Keratinocyte (primary cell): ENCODE results near the gene ITPR2. TPM values are rescaled to one million over a fixed set of nuclear protein-coding genes. Genes with fewer than 3 reads are reported as not detected.

ENCODE experiments used
- DNase-seq: peaks from one replicate; pipeline ENCODE4 v3.0.0-alpha.2; 2011; ENCODE audit warnings: low read depth, missing footprints, low spot score
- FAIRE-seq: peaks from 2 replicates; lab custom pipeline; 2011; peaks lifted over from hg19 to GRCh38; lab: Jason Lieb, UNC
- H2AFZ ChIP-seq: 2 replicates; pipeline ENCODE4 v1.6.0; 2012; ENCODE audit warnings: low read length, control low read depth, inconsistent platforms; ENCODE audit not compliant: control insufficient read depth
- H3K27ac ChIP-seq: 2 replicates; pipeline ENCODE4 v1.5.1; 2011; ENCODE audit warnings: low read length; ENCODE audit not compliant: control insufficient read depth, insufficient read depth
- H3K27me3 ChIP-seq: 3 replicates; pipeline ENCODE4 v1.6.0; 2011; ENCODE audit warnings: low read length; ENCODE audit not compliant: control insufficient read depth, insufficient read depth; ENCODE audit errors: extremely low read depth
- H3K36me3 ChIP-seq, 2 experiments: 2 replicates in 1 of 2; 3 replicates in 1 of 2; pipeline ENCODE4 v1.5.1; 2011; ENCODE audit warnings: low read length in 2 of 2, mild to moderate bottlenecking in 1 of 2; ENCODE audit not compliant: control insufficient read depth in 2 of 2, insufficient read depth in 2 of 2; ENCODE audit errors: extremely low read depth in 1 of 2
- H3K4me1 ChIP-seq: 3 replicates; pipeline ENCODE4 v1.5.1; 2011; ENCODE audit warnings: low read length; ENCODE audit not compliant: control insufficient read depth, insufficient read depth; ENCODE audit errors: extremely low read depth
- H3K4me2 ChIP-seq: 3 replicates; pipeline ENCODE4 v1.6.0; 2011; ENCODE audit warnings: low read depth, low read length; ENCODE audit not compliant: control insufficient read depth, insufficient read depth; ENCODE audit errors: extremely low read depth
- H3K4me3 ChIP-seq, 3 experiments: fragments of 200-600 bp in 1 of 3; sonication (generic) in 1 of 3; 2 replicates in 2 of 3; 3 replicates in 1 of 3; pipeline ENCODE4 v1.5.1; 2011 to 2016; ENCODE audit warnings: low read length in 3 of 3, mild to moderate bottlenecking in 3 of 3, control low read depth in 2 of 3, inconsistent platforms in 1 of 3, low read depth in 1 of 3, mixed read lengths in 1 of 3, mixed run types in 1 of 3, moderate library complexity in 1 of 3; ENCODE audit not compliant: control insufficient read depth in 2 of 3, insufficient read depth in 2 of 3; ENCODE audit errors: extremely low read depth in 1 of 3
- H3K79me2 ChIP-seq: 2 replicates; pipeline ENCODE4 v1.6.0; 2012; ENCODE audit warnings: low read length; ENCODE audit not compliant: control insufficient read depth, insufficient read depth
- H3K9ac ChIP-seq: 3 replicates; pipeline ENCODE4 v1.6.0; 2011; ENCODE audit warnings: low read length; ENCODE audit not compliant: control insufficient read depth, insufficient read depth; ENCODE audit errors: extremely low read depth
- H3K9me1 ChIP-seq: 3 replicates; pipeline ENCODE4 v1.6.0; 2011; ENCODE audit warnings: low read length; ENCODE audit not compliant: control insufficient read depth, insufficient read depth; ENCODE audit errors: extremely low read depth
- H3K9me3 ChIP-seq: 2 replicates; pipeline ENCODE4 v1.5.1; 2012; ENCODE audit warnings: low read depth, low read length; ENCODE audit not compliant: control insufficient read depth
- H4K20me1 ChIP-seq: 3 replicates; pipeline ENCODE4 v1.6.0; 2011; ENCODE audit warnings: low read length; ENCODE audit not compliant: control insufficient read depth, insufficient read depth; ENCODE audit errors: extremely low read depth
- EZH2 ChIP-seq: IDR thresholded peaks from one replicate; pipeline ENCODE4 v1.6.1; 2012; ENCODE audit warnings: inconsistent platforms, mild to moderate bottlenecking, low read length, moderate library complexity
- dilution Hi-C: fragments of 300-500 bp; cut with MboI; formaldehyde crosslinking; loops from one replicate; pipeline ENCODE4 v1.7.0; 2020; ENCODE audit warnings: low sequenced_read_pairs; ENCODE audit not compliant: extremely low pct_ligation_motif_present
- polyA plus RNA-seq, 5 experiments: library from polyadenylated mRNA; depleted of rRNA in 3 of 5; stranded (reverse) in 3 of 5; stranded (forward) in 1 of 5; unstranded in 1 of 5; fragments of >200 nt; gene quantifications; 1 replicate in 1 of 5; 2 replicates in 3 of 5; 3 replicates in 1 of 5; pipeline versions ENCODE4 v1.2.1 to v1.2.3, GENCODE V29; 2011 to 2012; ENCODE audit warnings: missing spikeins in 2 of 5, low read depth in 1 of 5, low replicate concordance in 1 of 5
- TF ChIP-seq, protein P1 (sequence below), 3 experiments: IDR thresholded peaks in 1 of 3; conservative IDR thresholded peaks in 1 of 3; optimal IDR thresholded peaks in 1 of 3; 2 replicates in 2 of 3; 3 replicates in 1 of 3; pipeline versions ENCODE3 to v1.5.1; 2011; ENCODE audit warnings: low read length in 3 of 3, mild to moderate bottlenecking in 3 of 3, moderate library complexity in 2 of 3, control low read depth in 1 of 3, inconsistent platforms in 1 of 3; ENCODE audit not compliant: insufficient read depth in 2 of 3; ENCODE audit errors: extremely low read depth in 1 of 3

The ITPR2 gene
- polyA plus RNA-seq, 1 donor (not counting 4 experiments of a cell fraction or from before 2014, with no cell fraction given): 7.6 TPM

DNA sequence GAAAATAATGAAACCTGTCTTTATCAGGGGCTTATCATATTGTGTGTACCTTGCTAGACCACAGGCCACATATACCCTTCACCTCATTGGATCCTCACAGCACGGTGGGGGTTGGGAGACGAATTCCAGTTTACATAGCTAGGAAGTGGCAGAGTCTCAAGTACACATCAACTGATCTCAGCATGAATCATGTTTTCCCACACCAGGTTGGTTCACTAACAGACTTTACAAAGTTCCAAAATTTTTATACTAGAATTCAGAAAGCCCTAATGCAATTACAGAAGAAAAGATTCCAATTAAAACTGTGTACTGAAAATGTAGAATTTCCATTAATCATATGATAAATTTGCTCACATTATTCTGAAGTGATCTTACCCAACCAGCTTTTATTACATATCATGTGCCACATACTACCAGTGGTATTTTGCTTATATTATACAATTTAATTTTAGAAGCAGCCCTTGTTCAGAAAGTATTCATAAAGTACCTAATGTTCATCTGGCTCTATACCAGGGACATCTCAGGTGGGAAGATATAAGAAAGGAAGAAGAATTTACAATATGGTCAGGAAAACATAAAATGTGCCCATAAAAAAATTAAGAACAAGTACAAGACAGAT is 196.2 kb downstream of the ITPR2 start:
- dilution Hi-C loops: no loop called here
- H4K20me1 ChIP-seq: no peaks in the 10 kb centered on the region
- no peaks in the 10 kb centered on the region for H3K9me1 ChIP-seq
- FAIRE-seq (peak; percentile 72), DNase-seq (no peak)
- H3K4me2 ChIP-seq: no peak overlapping the region
- no peak overlapping the region for H3K27ac ChIP-seq
- no peaks in the 10 kb centered on the region for H3K79me2 ChIP-seq
- peaks cover 5% of the 10 kb centered on the region for H3K4me1 ChIP-seq
- TF ChIP-seq EZH2: no peak
- TF ChIP-seq, protein P1, sequence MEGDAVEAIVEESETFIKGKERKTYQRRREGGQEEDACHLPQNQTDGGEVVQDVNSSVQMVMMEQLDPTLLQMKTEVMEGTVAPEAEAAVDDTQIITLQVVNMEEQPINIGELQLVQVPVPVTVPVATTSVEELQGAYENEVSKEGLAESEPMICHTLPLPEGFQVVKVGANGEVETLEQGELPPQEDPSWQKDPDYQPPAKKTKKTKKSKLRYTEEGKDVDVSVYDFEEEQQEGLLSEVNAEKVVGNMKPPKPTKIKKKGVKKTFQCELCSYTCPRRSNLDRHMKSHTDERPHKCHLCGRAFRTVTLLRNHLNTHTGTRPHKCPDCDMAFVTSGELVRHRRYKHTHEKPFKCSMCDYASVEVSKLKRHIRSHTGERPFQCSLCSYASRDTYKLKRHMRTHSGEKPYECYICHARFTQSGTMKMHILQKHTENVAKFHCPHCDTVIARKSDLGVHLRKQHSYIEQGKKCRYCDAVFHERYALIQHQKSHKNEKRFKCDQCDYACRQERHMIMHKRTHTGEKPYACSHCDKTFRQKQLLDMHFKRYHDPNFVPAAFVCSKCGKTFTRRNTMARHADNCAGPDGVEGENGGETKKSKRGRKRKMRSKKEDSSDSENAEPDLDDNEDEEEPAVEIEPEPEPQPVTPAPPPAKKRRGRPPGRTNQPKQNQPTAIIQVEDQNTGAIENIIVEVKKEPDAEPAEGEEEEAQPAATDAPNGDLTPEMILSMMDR (optimal IDR thresholded peaks at IDR 0.05 in 1 of 3, IDR thresholded peaks at IDR 0.05 in 1 of 3, conservative IDR thresholded peaks at IDR 0.05 in 1 of 3; ENCODE audit: extremely low read depth in 1 of 3, insufficient read depth in 2 of 3, low read length in 3 of 3): no peak
- no peaks in the 10 kb centered on the region for H3K36me3 ChIP-seq
- H3K27me3 ChIP-seq: no peaks in the 10 kb centered on the region
- H3K4me3 ChIP-seq: no peak overlapping the region
- no peak overlapping the region for H2AFZ ChIP-seq
- no peak overlapping the region for H3K9ac ChIP-seq
- H3K9me3 ChIP-seq: no peaks in the 10 kb centered on the region

DNA sequence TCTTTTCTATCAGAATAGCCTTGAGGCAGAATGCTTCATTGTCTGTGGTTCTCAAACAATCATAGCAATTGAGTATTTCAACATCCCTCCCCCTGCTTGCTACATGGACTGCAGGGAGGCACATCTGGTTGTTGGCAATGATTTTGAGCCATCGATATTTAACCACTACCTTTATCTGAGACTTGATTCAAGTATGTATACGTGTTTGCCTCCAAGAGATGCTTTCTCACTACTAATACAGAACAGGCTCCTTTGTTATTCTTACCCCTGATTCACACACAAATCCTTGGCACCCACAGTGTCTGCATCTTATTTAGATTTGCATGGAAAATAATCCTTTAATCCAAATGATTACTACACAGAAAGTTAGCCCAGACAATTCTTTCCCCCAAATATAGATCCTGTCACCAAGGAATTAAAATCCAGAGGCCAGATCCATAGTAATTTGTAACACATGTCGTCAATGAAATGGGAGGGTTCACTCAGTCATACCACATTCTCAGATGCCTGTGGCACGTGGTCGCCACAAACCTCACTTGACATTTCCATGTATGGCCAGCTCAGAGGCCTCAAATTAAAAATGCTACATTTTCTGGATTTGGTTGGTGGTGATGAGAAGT is 199.3 kb downstream of the ITPR2 start:
- H2AFZ ChIP-seq: no peak overlapping the region
- no peaks in the 10 kb centered on the region for H3K27me3 ChIP-seq
- no peaks in the 10 kb centered on the region for H3K9me3 ChIP-seq
- no peaks in the 10 kb centered on the region for H3K36me3 ChIP-seq
- no peak for DNase-seq
- no peaks in the 10 kb centered on the region for H4K20me1 ChIP-seq
- no peaks in the 10 kb centered on the region for H3K79me2 ChIP-seq
- no peak overlapping the region for H3K4me2 ChIP-seq
- no peak overlapping the region for H3K4me3 ChIP-seq
- no peak overlapping the region for H3K27ac ChIP-seq
- peaks cover 5% of the 10 kb centered on the region for H3K4me1 ChIP-seq
- no peaks in the 10 kb centered on the region for H3K9me1 ChIP-seq
- no peak overlapping the region for H3K9ac ChIP-seq
- FAIRE-seq: no peak
- TF ChIP-seq, protein P1 (optimal IDR thresholded peaks at IDR 0.05 in 1 of 3, IDR thresholded peaks at IDR 0.05 in 1 of 3, conservative IDR thresholded peaks at IDR 0.05 in 1 of 3; ENCODE audit: extremely low read depth in 1 of 3, insufficient read depth in 2 of 3, low read length in 3 of 3): no peak
- TF ChIP-seq EZH2: no peak
- dilution Hi-C loops: no loop called here
